GM10266 (cell line): Measurements from ENCODE around the gene MCUR1.
"Not testable (repeated sequence)": the region's sequence is repeated elsewhere in the genome, so short reads cannot be mapped to it uniquely, and the experiment has no call there.

Experiments used
- DNase-seq: peaks from one replicate; pipeline ENCODE4 v3.0.0; 2012; ENCODE audit errors: extremely low spot score
- TF ChIP-seq, protein P1 (sequence below): IDR thresholded peaks from 2 replicates; pipeline ENCODE4 v1.5.1; 2012; ENCODE audit warnings: mild to moderate bottlenecking, low read depth; ENCODE audit not compliant: control insufficient read depth, insufficient read depth; ENCODE audit errors: missing control alignments

Gene MCUR1

GRCh38 chr6:13814176-13814937, at the start of gene MCUR1:
TSS of gene MCUR1 (minus strand) at chr6:13814557. CDS start at chr6:13814429, 128 bp downstream.
- TF ChIP-seq, protein P1, sequence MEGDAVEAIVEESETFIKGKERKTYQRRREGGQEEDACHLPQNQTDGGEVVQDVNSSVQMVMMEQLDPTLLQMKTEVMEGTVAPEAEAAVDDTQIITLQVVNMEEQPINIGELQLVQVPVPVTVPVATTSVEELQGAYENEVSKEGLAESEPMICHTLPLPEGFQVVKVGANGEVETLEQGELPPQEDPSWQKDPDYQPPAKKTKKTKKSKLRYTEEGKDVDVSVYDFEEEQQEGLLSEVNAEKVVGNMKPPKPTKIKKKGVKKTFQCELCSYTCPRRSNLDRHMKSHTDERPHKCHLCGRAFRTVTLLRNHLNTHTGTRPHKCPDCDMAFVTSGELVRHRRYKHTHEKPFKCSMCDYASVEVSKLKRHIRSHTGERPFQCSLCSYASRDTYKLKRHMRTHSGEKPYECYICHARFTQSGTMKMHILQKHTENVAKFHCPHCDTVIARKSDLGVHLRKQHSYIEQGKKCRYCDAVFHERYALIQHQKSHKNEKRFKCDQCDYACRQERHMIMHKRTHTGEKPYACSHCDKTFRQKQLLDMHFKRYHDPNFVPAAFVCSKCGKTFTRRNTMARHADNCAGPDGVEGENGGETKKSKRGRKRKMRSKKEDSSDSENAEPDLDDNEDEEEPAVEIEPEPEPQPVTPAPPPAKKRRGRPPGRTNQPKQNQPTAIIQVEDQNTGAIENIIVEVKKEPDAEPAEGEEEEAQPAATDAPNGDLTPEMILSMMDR: peak; percentile 48

GRCh38 chr6:13863699-13864155, 49.4 kb upstream of the MCUR1 start:
- TF ChIP-seq, protein P1: no peak
- DNase-seq: no peak

More at GRCh38 chr6:13814176-13814937, at the start of gene MCUR1:
- peak; percentile 96 for DNase-seq

- not testable (repeated sequence) for DNase-seq
Measured at GRCh38 chr6:13860556-13861185, 46.3 kb upstream of the MCUR1 start.

- TF ChIP-seq, protein P1: no peak
- no peak for DNase-seq
Measured at GRCh38 chr6:13859871-13860555, 45.7 kb upstream of the MCUR1 start.

DNA sequence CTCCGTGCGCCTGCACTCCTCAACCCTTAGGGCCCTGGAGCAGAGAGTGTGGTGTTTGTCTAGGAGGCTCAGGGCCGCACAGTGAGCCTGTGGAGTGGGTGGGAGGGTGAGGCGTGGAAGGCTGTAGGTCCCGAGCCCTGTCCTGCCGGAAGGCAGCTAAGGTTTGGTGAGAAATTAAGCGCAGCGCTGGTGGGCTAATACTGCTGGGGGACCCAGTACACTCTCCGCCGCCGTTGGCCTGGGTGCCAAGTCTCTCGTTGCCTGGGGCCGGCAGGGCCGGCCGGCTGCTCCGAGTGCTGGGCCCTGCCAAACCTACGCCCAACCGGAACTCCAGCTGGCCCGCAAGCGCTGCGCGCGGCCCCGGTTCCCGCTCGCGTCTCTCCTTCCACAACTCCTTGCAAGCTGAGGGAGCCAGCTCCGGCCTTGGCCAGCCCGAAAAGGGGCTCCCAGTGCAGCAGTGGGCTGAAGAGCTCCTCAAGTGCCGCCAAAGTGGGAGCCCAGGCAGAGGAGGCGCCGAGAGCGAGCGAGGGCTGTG, 40.4 kb upstream of the MCUR1 start:
- DNase-seq: no peak
- TF ChIP-seq, protein P1: no peak

DNA sequence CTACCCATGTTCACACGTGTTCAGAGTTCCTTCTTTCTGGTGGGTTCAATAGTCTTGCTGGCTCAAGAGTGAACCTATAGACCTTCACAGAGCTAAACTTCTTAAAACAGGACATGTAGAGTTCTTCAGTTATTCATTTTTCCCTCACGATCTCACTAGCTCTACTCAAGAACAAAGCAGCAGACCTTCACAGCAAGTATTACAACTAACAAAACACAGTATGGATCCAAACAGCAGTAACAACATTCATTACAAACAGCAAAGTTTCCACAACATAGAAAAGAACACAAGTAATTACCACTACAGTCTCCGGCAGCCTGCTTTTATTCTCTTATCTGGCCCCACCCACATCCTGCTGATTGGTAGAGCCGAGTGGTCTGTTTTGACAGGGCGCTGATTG, 39.5 kb upstream of the MCUR1 start:
- DNase-seq: no peak
- TF ChIP-seq, protein P1: no peak

- TF ChIP-seq, protein P1: no peak
- DNase-seq: no peak
Measured at GRCh38 chr6:13851803-13852202, 37.4 kb upstream of the MCUR1 start.
